Lower leg skin (tissue), 4 donors: ENCODE results near the gene SLC38A10. TPM values are rescaled to one million over a fixed set of nuclear protein-coding genes. Genes with fewer than 3 reads are reported as not detected.

ENCODE experiments used
- DNase-seq, 2 donors: peaks; one replicate each; pipeline ENCODE4 v3.0.0-alpha.2; 2019; ENCODE audit warnings: low spot score in 2 of 2
- H3K4me3 ChIP-seq: fragments of 200-600 bp; sonication (generic); 2 replicates; pipeline ENCODE4 v1.5.1; 2017; ENCODE audit warnings: mild to moderate bottlenecking, low read depth; ENCODE audit not compliant: poor library complexity, severe bottlenecking
- POLR2A ChIP-seq, 2 donors: fragments of 450-650 bp; IDR thresholded peaks; one replicate each; pipeline ENCODE4 v1.6.1; 2016 to 2017; ENCODE audit warnings: antibody characterized with exemption in 2 of 2, mild to moderate bottlenecking in 1 of 2, moderate library complexity in 1 of 2
- WGBS, 2 donors: methylation state at CpG; one replicate each; pipeline ENCODE4 v1.1.5; 2018; 5-methylcytosine and 5-hydroxymethylcytosine counted together
- intact Hi-C: fragments of 100-400 bp; cut with DNase I; formaldehyde crosslinking; loops from one replicate; pipeline ENCODE4 v1.15.0; 2023; ENCODE audit warnings: low total_unique reads
- total RNA-seq, 4 donors: library from RNA; depleted of rRNA; stranded (reverse); fragments of >200 nt; gene quantifications; one replicate each; pipeline ENCODE4 v1.1.0, GENCODE V29; 2016
- TF ChIP-seq, protein P1 (sequence below), 3 donors: fragments of 450-650 bp; IDR thresholded peaks; one replicate each; pipeline ENCODE4 v1.5.1; 2016; ENCODE audit warnings: antibody characterized with exemption in 3 of 3, mild to moderate bottlenecking in 3 of 3, moderate library complexity in 2 of 3

Gene SLC38A10
- total RNA-seq, 4 donors from 2014 or later = 47.5 to 100 (median 73.3) TPM

DNA sequence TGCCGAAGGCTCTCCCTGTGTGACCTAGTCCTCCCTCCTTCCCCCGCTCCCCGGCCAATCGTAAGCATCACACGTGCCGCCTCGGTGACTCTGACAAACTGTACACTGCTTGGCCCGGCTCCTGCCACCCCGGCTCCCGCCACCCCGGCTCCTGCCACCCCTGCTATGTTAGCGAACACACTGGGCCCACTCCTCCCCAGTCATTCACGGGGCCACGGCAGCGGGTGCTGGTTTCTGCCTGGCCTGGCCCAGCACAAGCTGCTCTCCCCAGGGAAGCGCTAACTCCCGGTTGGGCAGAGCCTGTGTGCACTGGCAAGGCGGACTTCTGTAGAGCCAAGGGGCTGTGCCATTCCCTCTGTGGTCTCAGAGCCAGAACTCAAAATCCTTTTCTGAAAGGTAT is 34.0 kb downstream of the SLC38A10 start:
- no peak for DNase-seq
- WGBS, 2 donors = 97 to 99% methylated on average over 16 to 18 of the region's 18 CpGs
- no peak for TF ChIP-seq POLR2A (IDR thresholded peaks at IDR 0.05)
- TF ChIP-seq, protein P1, sequence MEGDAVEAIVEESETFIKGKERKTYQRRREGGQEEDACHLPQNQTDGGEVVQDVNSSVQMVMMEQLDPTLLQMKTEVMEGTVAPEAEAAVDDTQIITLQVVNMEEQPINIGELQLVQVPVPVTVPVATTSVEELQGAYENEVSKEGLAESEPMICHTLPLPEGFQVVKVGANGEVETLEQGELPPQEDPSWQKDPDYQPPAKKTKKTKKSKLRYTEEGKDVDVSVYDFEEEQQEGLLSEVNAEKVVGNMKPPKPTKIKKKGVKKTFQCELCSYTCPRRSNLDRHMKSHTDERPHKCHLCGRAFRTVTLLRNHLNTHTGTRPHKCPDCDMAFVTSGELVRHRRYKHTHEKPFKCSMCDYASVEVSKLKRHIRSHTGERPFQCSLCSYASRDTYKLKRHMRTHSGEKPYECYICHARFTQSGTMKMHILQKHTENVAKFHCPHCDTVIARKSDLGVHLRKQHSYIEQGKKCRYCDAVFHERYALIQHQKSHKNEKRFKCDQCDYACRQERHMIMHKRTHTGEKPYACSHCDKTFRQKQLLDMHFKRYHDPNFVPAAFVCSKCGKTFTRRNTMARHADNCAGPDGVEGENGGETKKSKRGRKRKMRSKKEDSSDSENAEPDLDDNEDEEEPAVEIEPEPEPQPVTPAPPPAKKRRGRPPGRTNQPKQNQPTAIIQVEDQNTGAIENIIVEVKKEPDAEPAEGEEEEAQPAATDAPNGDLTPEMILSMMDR (IDR thresholded peaks at IDR 0.05) = no peak
- intact Hi-C loops = no loop called here
- H3K4me3 ChIP-seq = no peak overlapping the region

DNA sequence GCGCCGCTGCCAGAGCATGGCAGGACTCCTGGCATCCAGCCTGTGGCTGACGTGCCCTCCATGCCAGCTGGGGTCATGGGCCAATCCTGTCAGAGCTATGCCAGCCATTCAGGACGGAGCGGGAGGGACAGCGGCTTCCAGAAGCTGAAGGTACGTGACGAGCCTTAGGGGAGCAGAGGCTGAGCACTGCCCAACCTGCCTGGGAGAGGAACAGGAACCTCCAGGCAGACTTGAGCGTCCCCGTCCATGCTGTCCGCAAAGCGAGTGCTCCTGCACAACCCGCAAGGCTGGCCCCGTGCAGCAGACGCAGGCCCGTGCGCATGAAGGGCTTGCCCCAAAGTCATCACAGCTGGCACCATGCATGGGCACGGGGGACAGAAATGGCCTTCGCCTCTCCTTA is 34.5 kb downstream of the SLC38A10 start:
- no peak for DNase-seq
- TF ChIP-seq POLR2A (IDR thresholded peaks at IDR 0.05) = no peak
- TF ChIP-seq, protein P1 (IDR thresholded peaks at IDR 0.05) = no peak
- H3K4me3 ChIP-seq = no peak overlapping the region
- intact Hi-C loops = no loop called here
- WGBS, 2 donors = 94 to 95% methylated on average over 16 to 18 of the region's 19 CpGs

DNA sequence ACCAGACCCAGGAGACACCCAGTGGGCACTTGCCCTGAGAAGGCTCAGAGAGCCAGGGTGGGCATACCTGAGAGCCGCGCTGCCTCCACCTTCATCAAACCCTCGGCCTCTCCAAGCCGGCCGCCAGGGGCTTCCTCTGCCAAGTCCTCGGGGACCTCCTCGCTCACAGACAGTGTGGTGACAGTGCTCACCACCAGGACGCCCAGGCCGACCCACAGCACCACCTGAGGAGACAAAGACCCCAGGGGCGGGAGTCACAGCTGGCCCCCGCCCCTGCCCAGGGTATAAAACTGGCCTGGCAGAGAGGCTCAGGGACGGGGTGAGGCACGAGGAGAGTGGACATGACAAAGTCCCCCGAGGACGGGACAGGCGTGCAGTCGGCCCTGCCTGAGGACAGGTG is 34.9 kb downstream of the SLC38A10 start:
- intact Hi-C loops = no loop called here
- TF ChIP-seq, protein P1 (IDR thresholded peaks at IDR 0.05) = no peak
- TF ChIP-seq POLR2A (IDR thresholded peaks at IDR 0.05) = no peak
- 90 to 96% methylated on average over 16 to 17 of the region's 17 CpGs for whole genome bisulfite sequencing, 2 donors
- no peak for DNase-seq
- H3K4me3 ChIP-seq = no peak overlapping the region

DNA sequence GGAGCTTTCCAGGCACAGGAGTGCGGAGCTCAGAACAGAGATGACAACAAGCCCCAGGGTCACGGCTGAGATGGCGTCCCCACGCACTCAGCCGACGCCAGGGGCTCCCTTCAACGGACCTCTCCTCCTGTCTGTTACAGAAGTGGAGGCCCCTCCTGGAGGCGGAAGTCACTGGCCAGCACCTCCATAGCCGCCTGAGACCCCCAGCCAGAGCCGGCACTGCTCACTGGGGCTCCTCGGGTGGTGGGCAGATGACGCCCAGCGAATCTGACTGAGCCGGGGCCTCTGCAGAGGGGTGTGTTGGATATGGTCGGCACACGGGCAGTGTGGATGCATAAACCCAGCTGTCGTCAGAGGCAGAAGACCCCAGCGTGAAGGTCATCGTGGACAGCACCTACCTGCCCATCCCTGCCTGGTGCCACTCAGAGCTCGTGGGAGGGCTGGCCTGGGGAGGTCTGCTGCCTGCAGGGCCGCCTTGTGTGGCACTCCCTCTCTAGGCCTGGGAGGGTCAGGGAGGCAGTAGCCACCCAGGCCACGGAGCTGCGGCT is 36.0 kb downstream of the SLC38A10 start:
- H3K4me3 ChIP-seq = no peak overlapping the region
- TF ChIP-seq, protein P1 (IDR thresholded peaks at IDR 0.05) = no peak
- TF ChIP-seq POLR2A (IDR thresholded peaks at IDR 0.05) = no peak
- 90 to 91% methylated on average over 9 to 16 of the region's 23 CpGs for WGBS, 2 donors
- no peak for DNase-seq
- intact Hi-C loops = loop anchor here (10.0 kb wide), 1 partner anchor 346 kb away; no protein-coding TSS in a partner anchor

DNA sequence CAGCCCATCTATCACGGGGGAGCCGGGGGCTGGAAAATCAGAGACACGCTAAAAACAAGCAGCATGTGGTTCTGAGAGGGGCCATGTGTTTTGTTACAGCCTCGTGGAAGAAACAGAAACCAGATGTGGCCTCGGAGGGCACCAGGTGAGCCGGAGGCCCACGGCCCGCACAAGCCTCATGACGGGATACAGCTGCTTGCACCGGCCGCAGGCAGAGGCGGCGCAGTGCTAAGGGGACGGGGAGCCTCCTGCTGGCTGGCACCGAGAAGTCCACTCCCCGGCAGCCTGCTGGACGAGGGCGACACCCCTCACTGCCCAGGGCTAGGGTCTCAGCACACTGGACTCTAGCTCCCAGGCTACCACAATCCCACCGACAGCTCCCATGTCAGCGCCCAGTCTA is 36.8 kb downstream of the SLC38A10 start:
- H3K4me3 ChIP-seq = no peak overlapping the region
- 93 to 97% methylated on average over 19 to 20 of the region's 20 CpGs for WGBS, 2 donors
- no peak for DNase-seq
- intact Hi-C loops = loop anchor here (10.0 kb wide), 1 partner anchor 347 kb away; no protein-coding TSS in a partner anchor
- TF ChIP-seq, protein P1 (IDR thresholded peaks at IDR 0.05) = no peak
- TF ChIP-seq POLR2A (IDR thresholded peaks at IDR 0.05) = no peak

DNA sequence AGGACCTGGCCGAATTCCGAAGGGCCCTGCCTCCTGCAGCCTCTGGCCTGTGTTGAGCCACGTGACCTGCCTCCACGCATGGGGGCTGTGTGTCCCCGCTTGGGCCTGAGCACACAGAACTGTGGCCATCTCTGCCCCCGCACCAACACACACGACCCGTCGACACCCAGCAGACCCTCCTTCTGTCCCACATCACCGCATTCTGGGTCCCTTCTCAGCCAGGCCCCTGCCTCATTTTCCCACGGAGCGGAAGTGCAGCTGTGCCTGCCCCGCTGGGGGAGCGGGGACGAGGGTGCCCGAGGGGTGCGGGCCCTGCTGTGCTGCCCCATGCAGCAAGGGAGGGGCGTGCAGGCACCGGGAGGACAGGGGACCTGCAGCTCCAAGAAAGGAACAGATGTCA is 37.6 kb downstream of the SLC38A10 start:
- intact Hi-C loops = loop anchor here (10.0 kb wide), 1 partner anchor 347 kb away; no protein-coding TSS in a partner anchor
- 95% methylated on average over 19 of the region's 19 CpGs for WGBS, 2 donors
- no peak for DNase-seq
- TF ChIP-seq, protein P1 (IDR thresholded peaks at IDR 0.05) = no peak
- no peak for TF ChIP-seq POLR2A (IDR thresholded peaks at IDR 0.05)
- no peak overlapping the region for H3K4me3 ChIP-seq
